GM12873 (cell line): ENCODE results near the gene NCOA6.

Experiments used
- CTCF ChIP-seq: IDR thresholded peaks from 2 replicates; pipeline ENCODE4 v1.5.1; 2012; ENCODE audit warnings: low read depth, mild to moderate bottlenecking, moderate library complexity, low read length, control low read depth; ENCODE audit not compliant: insufficient read depth; ENCODE audit errors: missing control alignments

NCOA6 gene

GRCh38 chr20:34792687-34793363 is 32.6 kb downstream of the NCOA6 start:
- TF ChIP-seq CTCF = no peak

GRCh38 chr20:34791289-34792020 is 34.0 kb downstream of the NCOA6 start:
- TF ChIP-seq CTCF = no peak

- no peak for TF ChIP-seq CTCF
These were observed 44.2 kb downstream of the NCOA6 start for GRCh38 chr20:34781220-34781619.

GRCh38 chr20:34776177-34776576 is 49.3 kb downstream of the NCOA6 start:
- no peak for TF ChIP-seq CTCF

GRCh38 chr20:34774886-34775285 is 50.6 kb downstream of the NCOA6 start:
- TF ChIP-seq CTCF = no peak

- no peak for TF ChIP-seq CTCF
These were observed 51.0 kb downstream of the NCOA6 start for GRCh38 chr20:34774449-34774848.

GRCh38 chr20:34773726-34774125 is 51.7 kb downstream of the NCOA6 start:
- TF ChIP-seq CTCF = no peak
